Adrenal gland (tissue), 12 donors: ENCODE data around the gene RANBP9. TPM values are rescaled to one million over a fixed set of nuclear protein-coding genes. Genes with fewer than 3 reads are reported as not detected.
A peak's percentile ranks its signal among the peaks of the same experiment; 100 is the strongest.

Experiments used
- DNase-seq, 7 donors: peaks; one replicate each; pipeline ENCODE4 v3.0.0-alpha.2; 2019 to 2020
- H3K27ac ChIP-seq, 5 donors: fragments of 200-600 bp; sonication (generic) in 4 of 5; 1 replicate in 3 of 5; 2 replicates in 2 of 5; pipeline versions ENCODE4 v1.5.1 to v1.8.0; 2016 to 2020; ENCODE audit warnings: mild to moderate bottlenecking in 1 of 5
- H3K27me3 ChIP-seq: fragments of 200-600 bp; 2 replicates; pipeline ENCODE4 v1.8.0; 2021
- H3K36me3 ChIP-seq, 2 donors: fragments of 200-600 bp; replicated peaks in 1 of 2; 1 replicate in 1 of 2; 2 replicates in 1 of 2; pipeline versions ENCODE4 v1.5.1 to v1.8.0; 2018 to 2022
- H3K4me1 ChIP-seq, 2 donors: fragments of 200-600 bp; replicated peaks in 1 of 2; 1 replicate in 1 of 2; 2 replicates in 1 of 2; pipeline versions ENCODE4 v1.5.1 to v1.8.0; 2018 to 2021
- H3K4me3 ChIP-seq, 4 donors: fragments of 200-600 bp; sonication (generic) in 3 of 4; one replicate each; pipeline ENCODE4 v1.5.1; 2016 to 2018
- H3K9me3 ChIP-seq, 3 donors: fragments of 200-600 bp; sonication (generic) in 1 of 3; replicated peaks in 1 of 3; 1 replicate in 2 of 3; 2 replicates in 1 of 3; pipeline versions ENCODE4 v1.5.1 to v1.8.0; 2016 to 2021
- CTCF ChIP-seq, 6 experiments: fragments of 450-650 bp in 4 of 6; fragments of 200-600 bp in 2 of 6; sonication (generic) in 1 of 6; IDR thresholded peaks; 1 replicate in 5 of 6; 2 replicates in 1 of 6; pipeline versions ENCODE4 v1.5.1 to v1.8.0; 2016 to 2021; ENCODE audit warnings: antibody characterized with exemption in 6 of 6, mild to moderate bottlenecking in 2 of 6, moderate library complexity in 1 of 6
- POLR2A ChIP-seq, 2 donors: fragments of 450-650 bp; IDR thresholded peaks; one replicate each; pipeline ENCODE4 v1.6.1; 2017; ENCODE audit warnings: antibody characterized with exemption in 2 of 2, mild to moderate bottlenecking in 2 of 2, moderate library complexity in 1 of 2
- WGBS, 4 donors: extraction: QIAGEN DNeasy Blood & Tissue Kit in 2 of 4; methylation state at CpG; one replicate each; pipeline versions ENCODE4 v1.1.5 to v1.1.7; 2013 to 2017; 5-methylcytosine and 5-hydroxymethylcytosine counted together
- intact Hi-C, 2 donors: fragments of 100-400 bp; cut with DNase I; formaldehyde crosslinking; loops; one replicate each; pipeline versions ENCODE4 v1.14.1 to v1.15.0; 2022 to 2023
- polyA plus RNA-seq, 3 donors: library from polyadenylated mRNA; stranded (reverse); fragments of 200-250 nt in 2 of 3; fragments of 350-450 nt in 1 of 3; fragmentation: Illumina TruSeq in 1 of 3; extraction: RNeasy Lipid Tissue Mini Kit (QIAGEN cat#74804) in 1 of 3; gene quantifications; one replicate each; pipeline ENCODE4 v1.2.3, GENCODE V29; 2013 to 2014
- total RNA-seq, 9 donors: library from RNA; depleted of rRNA in 4 of 9; stranded (reverse); fragments of >200 nt in 4 of 9; fragments of 120-200 nt in 1 of 9; fragmentation: NEBNext Ultra II Directional in 1 of 9; extraction: Animal tissue kit (Norgen Biotek cat#: 25700) in 1 of 9; gene quantifications; one replicate each; pipeline versions ENCODE4 v1.1.0 to v1.2.4, GENCODE V29; 2013 to 2023
- donor health status: healthy with polysubstance abuse.
- donor health status: Bipolar disorder and iron deficiency.
- donor health status: DM: yes; HTN: yes; CAD: no.
- donor health status: DM: no; HTN: no; CAD: no.
- donor health status: DM: no; HTN: no; CAD: no.
- donor health status: DM: yes; HTN: yes; CAD: no.

Gene RANBP9
- total and polyA plus RNA-seq, 12 donors, result 20.1 to 63.1 (median 37.9) TPM

DNA sequence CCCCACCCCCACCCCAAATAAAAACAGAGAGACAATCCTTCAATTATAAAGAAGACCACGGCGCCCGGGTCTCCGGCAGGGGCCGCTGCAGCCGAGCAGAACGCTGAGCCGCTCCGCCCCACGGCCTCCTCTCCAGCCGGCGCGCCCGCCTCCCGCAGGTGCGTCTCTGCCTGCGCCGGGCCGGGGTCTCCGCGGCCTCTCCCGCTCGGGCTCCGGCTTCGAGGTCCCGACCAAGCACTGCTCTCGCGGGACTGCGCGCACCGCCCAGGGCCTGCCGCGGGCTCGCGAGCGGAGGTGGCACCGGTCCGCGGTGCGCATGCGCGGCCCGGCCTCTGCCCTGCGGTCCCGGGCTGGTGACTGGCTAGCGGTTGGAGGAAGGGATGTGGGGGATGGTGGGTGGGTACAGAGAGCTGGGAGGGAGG is 137.5 kb downstream of the RANBP9 start:
- Histone ChIP-seq H3K9me3 (no peaks in the 10 kb centered on the region), H3K27me3 (no peaks in the 10 kb centered on the region), H3K36me3 (no peaks in the 10 kb centered on the region), H3K4me3 (peak overlapping the region; percentile 83 to 92 (median 91)), H3K4me1 (peaks cover 0 to 6% of the 10 kb centered on the region in 2 donors), H3K27ac (peak overlapping the region; percentile 80 to 96 (median 94))
- WGBS, 4 donors, result 0 to 1% (median 0%) methylated on average over 9 to 46 of the region's 46 CpGs
- DNase-seq, result peak; percentile 91 to 95 (median 94)
- intact Hi-C loops, result no loop called here
- TF ChIP-seq POLR2A (IDR thresholded peaks at IDR 0.05) (peak; percentile 66 to 81), CTCF (IDR thresholded peaks at IDR 0.05) (peak in 4 of 6 experiments; percentile 16 to 59 (median 39))

DNA sequence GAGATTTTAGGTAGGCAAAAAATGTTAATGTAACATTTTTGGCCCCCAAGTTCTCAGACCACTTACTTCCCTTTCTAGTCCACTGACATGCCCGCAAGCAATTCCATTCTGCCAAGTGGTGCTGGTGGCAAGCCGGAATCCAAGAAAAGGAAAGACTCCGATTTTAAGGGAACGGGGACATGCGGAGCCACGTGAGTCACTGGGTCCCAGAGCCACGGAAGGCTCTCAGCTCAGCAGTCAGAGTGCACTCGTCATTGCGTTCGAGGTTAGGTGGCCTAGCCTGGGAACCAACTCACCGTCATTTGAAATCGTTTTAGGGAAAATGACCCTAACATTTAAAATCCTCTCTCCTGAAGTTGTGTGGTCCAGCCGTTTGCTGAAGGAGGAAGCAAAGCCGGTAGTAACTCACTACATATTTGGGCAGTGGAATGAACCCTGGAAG is 137.9 kb downstream of the RANBP9 start:
- H3K9me3 ChIP-seq, result no peaks in the 10 kb centered on the region
- WGBS, 4 donors, result 2 to 11% (median 3%) methylated on average over 6 to 14 of the region's 14 CpGs

GRCh38 chr6:13572951-13573654 is 138.5 kb downstream of the RANBP9 start:
- no peaks in the 10 kb centered on the region for H3K9me3 ChIP-seq
- no peaks in the 10 kb centered on the region for H3K27me3 ChIP-seq
- H3K4me3 ChIP-seq, result peak overlapping the region in 1 of 4 donors; percentile 92
- H3K27ac ChIP-seq, result peak overlapping the region in 3 of 5 donors; percentile 93 to 95 (median 94)
- peaks cover 0 to 6% of the 10 kb centered on the region in 2 donors for H3K4me1 ChIP-seq
- intact Hi-C loops, result no loop called here
- H3K36me3 ChIP-seq, result no peaks in the 10 kb centered on the region
- 89 to 90% (median 89%) methylated on average over 16 of the region's 16 CpGs for WGBS, 4 donors
- TF ChIP-seq CTCF (IDR thresholded peaks at IDR 0.05) (no peak), POLR2A (IDR thresholded peaks at IDR 0.05) (no peak)
- DNase-seq, result no peak

More for the DNA sequence above, 137.9 kb downstream of the RANBP9 start:
- Histone ChIP-seq H3K4me1 (peaks cover 0 to 6% of the 10 kb centered on the region in 2 donors), H3K36me3 (no peaks in the 10 kb centered on the region), H3K4me3 (peak overlapping the region in 3 of 4 donors; percentile 4 to 92 (median 83)), H3K27ac (peak overlapping the region in 4 of 5 donors; percentile 93 to 96 (median 94)), H3K27me3 (no peaks in the 10 kb centered on the region)
- peak; percentile 44 to 80 (median 65) for DNase-seq
- intact Hi-C loops, result no loop called here
- TF ChIP-seq POLR2A (IDR thresholded peaks at IDR 0.05) (no peak), CTCF (IDR thresholded peaks at IDR 0.05) (no peak)

DNA sequence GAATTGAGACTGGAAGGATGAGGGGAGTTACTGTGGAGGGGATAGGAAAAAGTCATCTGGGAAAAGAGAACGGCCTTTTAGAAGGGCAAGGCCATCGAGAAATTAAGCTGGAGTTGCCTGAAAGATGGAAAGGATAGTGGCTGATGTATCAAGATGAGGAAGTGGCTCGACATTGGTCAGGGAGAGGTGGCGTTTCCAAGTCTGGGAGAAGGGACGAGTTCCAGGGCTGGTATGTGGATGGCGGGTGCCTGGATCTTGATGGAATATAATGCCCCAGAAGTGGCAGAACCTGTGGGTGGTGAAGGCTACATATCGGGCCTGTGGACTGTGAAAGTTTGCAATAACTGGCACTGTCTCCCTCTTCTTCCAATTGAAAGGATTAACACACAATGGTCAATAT is 139.4 kb downstream of the RANBP9 start:
- H3K4me3 ChIP-seq, result no peak overlapping the region
- H3K36me3 ChIP-seq, result no peaks in the 10 kb centered on the region
- WGBS, 4 donors, result 79 to 82% (median 80%) methylated on average over 7 of the region's 7 CpGs
- DNase-seq, result no peak
- no peak overlapping the region for H3K27ac ChIP-seq
- no peaks in the 10 kb centered on the region for H3K9me3 ChIP-seq
- H3K4me1 ChIP-seq, result peaks cover 0 to 6% of the 10 kb centered on the region in 2 donors
- intact Hi-C loops, result no loop called here
- TF ChIP-seq CTCF (IDR thresholded peaks at IDR 0.05) (no peak), POLR2A (IDR thresholded peaks at IDR 0.05) (no peak)
- H3K27me3 ChIP-seq, result no peaks in the 10 kb centered on the region

Other genes starting within 250 kb of the RANBP9 start
- 1 to 10 TPM; 2.5 to 7.7 (median 5.1) TPM for gene GFOD1, start 224.2 kb downstream of the RANBP9 start, total RNA-seq
- 1 to 10 TPM; 1.9 to 4.3 (median 3.3) TPM for gene GFOD1, start 224.2 kb downstream of the RANBP9 start, polyA plus RNA-seq
- gene SIRT5, start 137.2 kb downstream of the RANBP9 start, total RNA-seq, result 10 to 100 TPM in 6 of 9 donors, 1 to 10 TPM in 3; 6.6 to 18.2 (median 11.8) TPM
- 10 to 100 TPM in 1 of 3 donors, 1 to 10 TPM in 2; 7.1 to 11.6 (median 7.2) TPM for gene SIRT5, start 137.2 kb downstream of the RANBP9 start, polyA plus RNA-seq
- 100 to 1,000 TPM in 1 of 9 donors, 10 to 100 TPM in 8; 58.5 to 104 (median 75.1) TPM for gene NOL7, start 96.5 kb downstream of the RANBP9 start, total RNA-seq
- gene NOL7, start 96.5 kb downstream of the RANBP9 start, polyA plus RNA-seq, result 100 to 1,000 TPM in 1 of 3 donors, 10 to 100 TPM in 2; 42.4 to 111 (median 48.2) TPM
- gene MCUR1, start 102.7 kb upstream of the RANBP9 start, total RNA-seq, result 10 to 100 TPM in 7 of 9 donors, 1 to 10 TPM in 2; 7.0 to 18.1 (median 13.0) TPM
- gene MCUR1, start 102.7 kb upstream of the RANBP9 start, polyA plus RNA-seq, result 10 to 100 TPM; 15.5 to 24.5 (median 20.9) TPM
- 1 to 10 TPM in 1 of 9 donors, under 1 TPM in 6, not detected in 2; 0.11 to 2.1 (median 0.55) TPM for gene RNF182, start 213.1 kb upstream of the RANBP9 start, total RNA-seq
- gene RNF182, start 213.1 kb upstream of the RANBP9 start, polyA plus RNA-seq, result under 1 TPM; 0.03 to 0.18 (median 0.08) TPM